Panc1 (cell line): ENCODE measurements around the gene ARHGEF3. TPM values are rescaled to one million over a fixed set of nuclear protein-coding genes. Genes with fewer than 3 reads are reported as not detected.

ENCODE experiments used
- ATAC-seq: fragments of 200-7000 bp; cut with Tn5 transposase; 2 replicates; pipeline ENCODE4 v1.9.1; 2020; ENCODE audit warnings: mild to moderate bottlenecking, moderate library complexity
- BruUV-seq: library from RNA; stranded (reverse); fragments of 400-500 nt; replicated peaks from 2 replicates; lab custom pipeline; 2021; lab: Mats Ljungman, UMichigan
- CTCF ChIA-PET: fragments of 300-600 bp; sonication (Branson Sonifier 250); formaldehyde crosslinking; loops from one replicate; lab custom pipeline; 2022; ENCODE audit warnings: antibody characterized with exemption; lab: Charles Lee
- POLR2A ChIA-PET: fragments of 300-600 bp; sonication (Branson Sonifier 250); formaldehyde crosslinking; loops from one replicate; lab custom pipeline; 2022; ENCODE audit warnings: antibody characterized with exemption; lab: Charles Lee
- DNase-seq: peaks from one replicate; pipeline ENCODE4 v3.0.0-alpha.2; 2010; ENCODE audit warnings: low read depth, low spot score
- H3K27ac ChIP-seq: 2 replicates; pipeline ENCODE4 v1.5.1; 2011; ENCODE audit warnings: mild to moderate bottlenecking, low read length, inconsistent platforms
- H3K27me3 ChIP-seq: fragments of 200-500 bp; sonication (Bioruptor generic); 2 replicates; pipeline ENCODE4 v1.6.0; 2014; ENCODE audit warnings: low read length, inconsistent platforms; ENCODE audit not compliant: control insufficient read depth, insufficient read depth
- H3K36me3 ChIP-seq: fragments of 200-500 bp; sonication (Bioruptor generic); 2 replicates; pipeline ENCODE4 v1.5.1; 2014; ENCODE audit warnings: inconsistent platforms, mild to moderate bottlenecking, low read length, moderate library complexity; ENCODE audit not compliant: control insufficient read depth, insufficient read depth
- H3K4me1 ChIP-seq: 2 replicates; pipeline ENCODE4 v1.5.1; 2011; ENCODE audit warnings: inconsistent platforms, mild to moderate bottlenecking, low read length, moderate library complexity; ENCODE audit not compliant: control insufficient read depth, insufficient read depth
- H3K4me3 ChIP-seq, 2 experiments: 2 replicates each; pipeline ENCODE4 v1.5.1; 2011 to 2012; ENCODE audit warnings: low read depth in 2 of 2, low read length in 2 of 2, mild to moderate bottlenecking in 2 of 2, inconsistent platforms in 1 of 2, moderate library complexity in 1 of 2
- H3K9me3 ChIP-seq: fragments of 200-500 bp; sonication (Bioruptor generic); 2 replicates; pipeline ENCODE4 v1.5.1; 2014; ENCODE audit warnings: low read depth, mild to moderate bottlenecking, inconsistent platforms, low read length, moderate library complexity; ENCODE audit not compliant: control insufficient read depth, insufficient read depth
- CTCF ChIP-seq: fragments of 450-650 bp; IDR thresholded peaks from 2 replicates; pipeline ENCODE4 v1.5.1; 2017; ENCODE audit warnings: mild to moderate bottlenecking
- POLR2AphosphoS5 ChIP-seq: IDR thresholded peaks from 2 replicates; pipeline ENCODE4 v1.6.1; 2012; ENCODE audit warnings: mild to moderate bottlenecking, low read depth, low read length, moderate library complexity
- REST ChIP-seq, 2 experiments: IDR thresholded peaks; 2 replicates each; pipeline ENCODE4 v1.6.1; 2011 to 2012; ENCODE audit warnings: low read depth in 2 of 2, control low read depth in 1 of 2, low read length in 1 of 2, mild to moderate bottlenecking in 1 of 2, moderate library complexity in 1 of 2; ENCODE audit not compliant: insufficient read depth in 1 of 2
- SIN3A ChIP-seq: IDR thresholded peaks from 2 replicates; pipeline ENCODE4 v1.6.1; 2012; ENCODE audit warnings: low read depth, mild to moderate bottlenecking, low read length, moderate library complexity, borderline replicate concordance; ENCODE audit not compliant: insufficient read depth
- TCF7L2 ChIP-seq: IDR thresholded peaks from 2 replicates; pipeline ENCODE4 v1.6.1; 2011; ENCODE audit warnings: mild to moderate bottlenecking, low read depth, low read length, inconsistent platforms
- in situ Hi-C: cut with HindIII; loops from 2 replicates; pipeline ENCODE4 v1.10.0; 2016; ENCODE audit warnings: low sequenced_read_pairs, low pct_unique_long_range_greater_than_20kb
- intact Hi-C: fragments of 100-400 bp; cut with micrococcal nuclease; formaldehyde crosslinking; loops from one replicate; pipeline ENCODE4 v1.10.0; 2022; ENCODE audit not compliant: unreplicated experiment
- total RNA-seq: library from RNA; stranded (reverse); gene quantifications from one replicate; pipeline ENCODE4 v1.2.1, GENCODE V29; 2021; ENCODE audit not compliant: unreplicated experiment

Gene ARHGEF3
- total RNA-seq, 1 experiment from 2014 or later = 19.8 TPM

GRCh38 chr3:56785499-56785898 is 16.2 kb downstream of the ARHGEF3 start:
- CTCF ChIA-PET = no interaction called here
- no peak for TF ChIP-seq CTCF
- TF ChIP-seq TCF7L2 = no peak
- no peak for TF ChIP-seq SIN3A
- TF ChIP-seq POLR2AphosphoS5 = no peak
- no peak for TF ChIP-seq REST (IDR thresholded peaks at IDR 0.05; ENCODE audit: insufficient read depth in 1 of 2, low read depth in 2 of 2, low read length in 1 of 2)
- Histone ChIP-seq H3K9me3 (no peaks in the 10 kb centered on the region), H3K27ac (no peak overlapping the region), H3K4me3 (no peak overlapping the region), H3K36me3 (no peaks in the 10 kb centered on the region), H3K27me3 (no peaks in the 10 kb centered on the region), H3K4me1 (peaks cover 11% of the 10 kb centered on the region)
- intact Hi-C loops (no loop called here), in situ Hi-C loops (no loop called here)
- ATAC-seq (no peak), DNase-seq (no peak)
- BruUV-seq = no TSS peak
- POLR2A ChIA-PET = no interaction called here

GRCh38 chr3:56784448-56785001 is 17.2 kb downstream of the ARHGEF3 start:
- ATAC-seq (no peak), DNase-seq (no peak)
- H3K27me3 ChIP-seq = no peaks in the 10 kb centered on the region
- H3K4me3 ChIP-seq = no peak overlapping the region
- no TSS peak for BruUV-seq
- H3K27ac ChIP-seq = no peak overlapping the region
- in situ Hi-C loops (no loop called here), intact Hi-C loops (no loop called here)
- H3K4me1 ChIP-seq = peaks cover 11% of the 10 kb centered on the region
- TF ChIP-seq CTCF (no peak), SIN3A (no peak), REST (IDR thresholded peaks at IDR 0.05; ENCODE audit: insufficient read depth in 1 of 2, low read depth in 2 of 2, low read length in 1 of 2) (no peak), TCF7L2 (no peak), POLR2AphosphoS5 (no peak)
- POLR2A ChIA-PET = no interaction called here
- no peaks in the 10 kb centered on the region for H3K36me3 ChIP-seq
- no peaks in the 10 kb centered on the region for H3K9me3 ChIP-seq
- CTCF ChIA-PET = no interaction called here
